ENCODE measurements around the gene PARP3.

Gene PARP3

GRCh38 chr3:51948016-51948580 is 5.9 kb downstream of the PARP3 start:
- Histone ChIP-seq H3K27ac (ENCODE audit: insufficient read depth, low read length, poor library complexity, severe bottlenecking) (no peak overlapping the region), H3K4me3 (ENCODE audit: insufficient read depth, low read depth, low read length, poor library complexity, severe bottlenecking) (no peak overlapping the region), H3K9me3 (ENCODE audit: control insufficient read depth, low read length) (no peaks in the 10 kb centered on the region), H3K36me3 (ENCODE audit: control insufficient read depth, insufficient read depth, low read length) (no peaks in the 10 kb centered on the region), H3K4me1 (ENCODE audit: control insufficient read depth, insufficient read depth, low read length, poor library complexity, severe bottlenecking) (peaks cover 3% of the 10 kb centered on the region), H3K27me3 (replicated peaks; ENCODE audit: control insufficient read depth, insufficient read depth, low read length, poor library complexity, severe bottlenecking) (no peaks in the 10 kb centered on the region)
- DNase-seq, result no peak

GRCh38 chr3:51949121-51949520 is 7.0 kb downstream of the PARP3 start:
- Histone ChIP-seq H3K27ac (ENCODE audit: insufficient read depth, low read length, poor library complexity, severe bottlenecking) (no peak overlapping the region), H3K4me1 (ENCODE audit: control insufficient read depth, insufficient read depth, low read length, poor library complexity, severe bottlenecking) (no peaks in the 10 kb centered on the region), H3K4me3 (ENCODE audit: insufficient read depth, low read depth, low read length, poor library complexity, severe bottlenecking) (no peak overlapping the region), H3K36me3 (ENCODE audit: control insufficient read depth, insufficient read depth, low read length) (no peaks in the 10 kb centered on the region), H3K27me3 (replicated peaks; ENCODE audit: control insufficient read depth, insufficient read depth, low read length, poor library complexity, severe bottlenecking) (no peaks in the 10 kb centered on the region), H3K9me3 (ENCODE audit: control insufficient read depth, low read length) (no peaks in the 10 kb centered on the region)
- DNase-seq, result no peak

- Histone ChIP-seq H3K27ac (ENCODE audit: insufficient read depth, low read length, poor library complexity, severe bottlenecking) (no peak overlapping the region), H3K9me3 (ENCODE audit: control insufficient read depth, low read length) (no peaks in the 10 kb centered on the region), H3K36me3 (ENCODE audit: control insufficient read depth, insufficient read depth, low read length) (no peaks in the 10 kb centered on the region), H3K4me1 (ENCODE audit: control insufficient read depth, insufficient read depth, low read length, poor library complexity, severe bottlenecking) (no peaks in the 10 kb centered on the region), H3K27me3 (replicated peaks; ENCODE audit: control insufficient read depth, insufficient read depth, low read length, poor library complexity, severe bottlenecking) (no peaks in the 10 kb centered on the region), H3K4me3 (ENCODE audit: insufficient read depth, low read depth, low read length, poor library complexity, severe bottlenecking) (no peak overlapping the region)
- no peak for DNase-seq
These were observed 8.7 kb downstream of the PARP3 start for GRCh38 chr3:51950899-51951298.

GRCh38 chr3:51953445-51953844 is 11.3 kb downstream of the PARP3 start:
- Histone ChIP-seq H3K4me3 (ENCODE audit: insufficient read depth, low read depth, low read length, poor library complexity, severe bottlenecking) (no peak overlapping the region), H3K36me3 (ENCODE audit: control insufficient read depth, insufficient read depth, low read length) (no peaks in the 10 kb centered on the region), H3K27me3 (replicated peaks; ENCODE audit: control insufficient read depth, insufficient read depth, low read length, poor library complexity, severe bottlenecking) (peaks cover 11% of the 10 kb centered on the region), H3K27ac (ENCODE audit: insufficient read depth, low read length, poor library complexity, severe bottlenecking) (no peak overlapping the region), H3K4me1 (ENCODE audit: control insufficient read depth, insufficient read depth, low read length, poor library complexity, severe bottlenecking) (peaks cover 10% of the 10 kb centered on the region), H3K9me3 (ENCODE audit: control insufficient read depth, low read length) (no peaks in the 10 kb centered on the region)
- no peak for DNase-seq

GRCh38 chr3:51954105-51954504 is 11.9 kb downstream of the PARP3 start:
- Histone ChIP-seq H3K9me3 (ENCODE audit: control insufficient read depth, low read length) (no peaks in the 10 kb centered on the region), H3K4me3 (ENCODE audit: insufficient read depth, low read depth, low read length, poor library complexity, severe bottlenecking) (no peak overlapping the region), H3K27me3 (replicated peaks; ENCODE audit: control insufficient read depth, insufficient read depth, low read length, poor library complexity, severe bottlenecking) (peaks cover 11% of the 10 kb centered on the region), H3K36me3 (ENCODE audit: control insufficient read depth, insufficient read depth, low read length) (no peaks in the 10 kb centered on the region), H3K4me1 (ENCODE audit: control insufficient read depth, insufficient read depth, low read length, poor library complexity, severe bottlenecking) (peaks cover 10% of the 10 kb centered on the region), H3K27ac (ENCODE audit: insufficient read depth, low read length, poor library complexity, severe bottlenecking) (no peak overlapping the region)
- DNase-seq, result no peak

- DNase-seq, result no peak
- H3K9me3 ChIP-seq (ENCODE audit: control insufficient read depth, low read length), result no peaks in the 10 kb centered on the region
- H3K36me3 ChIP-seq (ENCODE audit: control insufficient read depth, insufficient read depth, low read length), result no peaks in the 10 kb centered on the region
- no peak overlapping the region for H3K27ac ChIP-seq (ENCODE audit: insufficient read depth, low read length, poor library complexity, severe bottlenecking)
- H3K4me3 ChIP-seq (ENCODE audit: insufficient read depth, low read depth, low read length, poor library complexity, severe bottlenecking), result no peak overlapping the region
- H3K27me3 ChIP-seq (replicated peaks; ENCODE audit: control insufficient read depth, insufficient read depth, low read length, poor library complexity, severe bottlenecking), result peaks cover 11% of the 10 kb centered on the region
- peaks cover 10% of the 10 kb centered on the region for H3K4me1 ChIP-seq (ENCODE audit: control insufficient read depth, insufficient read depth, low read length, poor library complexity, severe bottlenecking)
These were observed 12.6 kb downstream of the PARP3 start for GRCh38 chr3:51954713-51955112.

GRCh38 chr3:51955175-51955892 is 13.2 kb downstream of the PARP3 start, which contains the start of gene GPR62:
Gene GPR62 (plus strand): TSS chr3:51955381. CDS start chr3:51955653, 272 bp downstream.
- Histone ChIP-seq H3K36me3 (ENCODE audit: control insufficient read depth, insufficient read depth, low read length) (peaks cover 3% of the 10 kb centered on the region), H3K9me3 (ENCODE audit: control insufficient read depth, low read length) (no peaks in the 10 kb centered on the region), H3K27me3 (replicated peaks; ENCODE audit: control insufficient read depth, insufficient read depth, low read length, poor library complexity, severe bottlenecking) (peaks cover 11% of the 10 kb centered on the region), H3K4me1 (ENCODE audit: control insufficient read depth, insufficient read depth, low read length, poor library complexity, severe bottlenecking) (peaks cover 10% of the 10 kb centered on the region), H3K27ac (ENCODE audit: insufficient read depth, low read length, poor library complexity, severe bottlenecking) (no peak within 1 kb of the TSS), H3K4me3 (ENCODE audit: insufficient read depth, low read depth, low read length, poor library complexity, severe bottlenecking) (peak within 1 kb of the TSS; percentile 61)
- DNase-seq, result no peak

- Histone ChIP-seq H3K36me3 (ENCODE audit: control insufficient read depth, insufficient read depth, low read length) (peaks cover 6% of the 10 kb centered on the region), H3K4me1 (ENCODE audit: control insufficient read depth, insufficient read depth, low read length, poor library complexity, severe bottlenecking) (peaks cover 10% of the 10 kb centered on the region), H3K4me3 (ENCODE audit: insufficient read depth, low read depth, low read length, poor library complexity, severe bottlenecking) (peak overlapping the region; percentile 61), H3K27ac (ENCODE audit: insufficient read depth, low read length, poor library complexity, severe bottlenecking) (no peak overlapping the region), H3K9me3 (ENCODE audit: control insufficient read depth, low read length) (no peaks in the 10 kb centered on the region), H3K27me3 (replicated peaks; ENCODE audit: control insufficient read depth, insufficient read depth, low read length, poor library complexity, severe bottlenecking) (peaks cover 11% of the 10 kb centered on the region)
- DNase-seq, result no peak
These were observed 14.0 kb downstream of the PARP3 start for GRCh38 chr3:51955893-51956770.

- H3K27me3 ChIP-seq (replicated peaks; ENCODE audit: control insufficient read depth, insufficient read depth, low read length, poor library complexity, severe bottlenecking), result peaks cover 11% of the 10 kb centered on the region
- no peak for DNase-seq
- no peak overlapping the region for H3K27ac ChIP-seq (ENCODE audit: insufficient read depth, low read length, poor library complexity, severe bottlenecking)
- no peak overlapping the region for H3K4me3 ChIP-seq (ENCODE audit: insufficient read depth, low read depth, low read length, poor library complexity, severe bottlenecking)
- peaks cover 6% of the 10 kb centered on the region for H3K36me3 ChIP-seq (ENCODE audit: control insufficient read depth, insufficient read depth, low read length)
- no peaks in the 10 kb centered on the region for H3K9me3 ChIP-seq (ENCODE audit: control insufficient read depth, low read length)
- peaks cover 10% of the 10 kb centered on the region for H3K4me1 ChIP-seq (ENCODE audit: control insufficient read depth, insufficient read depth, low read length, poor library complexity, severe bottlenecking)
These were observed 15.5 kb downstream of the PARP3 start for GRCh38 chr3:51957520-51958205.
